ENCODE data around the gene GLE1.

DNA sequence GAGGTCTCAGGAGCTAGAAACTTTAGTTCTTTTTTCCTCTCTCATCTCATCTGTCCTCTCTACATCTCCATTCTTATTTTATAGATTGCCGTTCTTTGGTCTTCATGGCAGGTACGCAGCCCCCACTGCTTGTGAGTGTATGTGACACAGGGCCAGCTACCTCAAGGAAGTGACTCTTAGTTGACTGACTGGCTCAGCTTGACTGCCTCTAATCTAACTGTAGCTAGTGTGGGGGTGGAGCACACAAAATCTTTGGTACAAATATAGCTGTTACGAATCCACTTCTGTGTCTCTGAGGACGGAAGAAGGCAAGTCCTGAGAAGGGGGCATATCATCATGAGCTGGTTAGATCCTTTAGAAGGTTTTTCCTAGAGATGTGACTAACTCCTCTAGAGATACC lies 28.1 kb downstream of the GLE1 start:
- TF ChIP-seq, protein P1, sequence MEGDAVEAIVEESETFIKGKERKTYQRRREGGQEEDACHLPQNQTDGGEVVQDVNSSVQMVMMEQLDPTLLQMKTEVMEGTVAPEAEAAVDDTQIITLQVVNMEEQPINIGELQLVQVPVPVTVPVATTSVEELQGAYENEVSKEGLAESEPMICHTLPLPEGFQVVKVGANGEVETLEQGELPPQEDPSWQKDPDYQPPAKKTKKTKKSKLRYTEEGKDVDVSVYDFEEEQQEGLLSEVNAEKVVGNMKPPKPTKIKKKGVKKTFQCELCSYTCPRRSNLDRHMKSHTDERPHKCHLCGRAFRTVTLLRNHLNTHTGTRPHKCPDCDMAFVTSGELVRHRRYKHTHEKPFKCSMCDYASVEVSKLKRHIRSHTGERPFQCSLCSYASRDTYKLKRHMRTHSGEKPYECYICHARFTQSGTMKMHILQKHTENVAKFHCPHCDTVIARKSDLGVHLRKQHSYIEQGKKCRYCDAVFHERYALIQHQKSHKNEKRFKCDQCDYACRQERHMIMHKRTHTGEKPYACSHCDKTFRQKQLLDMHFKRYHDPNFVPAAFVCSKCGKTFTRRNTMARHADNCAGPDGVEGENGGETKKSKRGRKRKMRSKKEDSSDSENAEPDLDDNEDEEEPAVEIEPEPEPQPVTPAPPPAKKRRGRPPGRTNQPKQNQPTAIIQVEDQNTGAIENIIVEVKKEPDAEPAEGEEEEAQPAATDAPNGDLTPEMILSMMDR (IDR thresholded peaks at IDR 0.05; ENCODE audit: low read length): no peak
- TF ChIP-seq EZH2 (IDR thresholded peaks at IDR 0.05; ENCODE audit: borderline replicate concordance, low read length): no peak

Measured in OCI-LY1 (cell line).